Uterus (tissue), 4 donors: ENCODE results near the gene NRL. TPM values are rescaled to one million over a fixed set of nuclear protein-coding genes. Genes with fewer than 3 reads are reported as not detected.

Experiments
- DNase-seq, 2 donors: peaks; one replicate each; pipeline ENCODE4 v3.0.0-alpha.2; 2019 to 2020
- H3K27ac ChIP-seq, 2 donors: fragments of 200-600 bp; sonication (generic); 1 replicate in 1 of 2; 2 replicates in 1 of 2; pipeline ENCODE4 v1.5.1; 2016 to 2018
- H3K27me3 ChIP-seq, 2 donors: fragments of 200-600 bp; sonication (generic); one replicate each; pipeline ENCODE4 v1.5.1; 2018 to 2019; ENCODE audit warnings: control low read depth in 1 of 2
- H3K36me3 ChIP-seq, 2 donors: fragments of 200-600 bp; sonication (generic); one replicate each; pipeline ENCODE4 v1.5.1; 2019; ENCODE audit warnings: control low read depth in 1 of 2
- H3K4me1 ChIP-seq, 2 donors: fragments of 200-600 bp; sonication (generic); one replicate each; pipeline ENCODE4 v1.5.1; 2018 to 2019; ENCODE audit warnings: control low read depth in 1 of 2
- H3K4me3 ChIP-seq, 2 donors: fragments of 200-600 bp; sonication (generic); 1 replicate in 1 of 2; 2 replicates in 1 of 2; pipeline ENCODE4 v1.5.1; 2018 to 2019; ENCODE audit warnings: mild to moderate bottlenecking in 1 of 2
- H3K9me3 ChIP-seq, 2 donors: fragments of 200-600 bp; sonication (generic); one replicate each; pipeline ENCODE4 v1.5.1; 2019; ENCODE audit warnings: control low read depth in 1 of 2
- POLR2A ChIP-seq, 2 donors: fragments of 450-650 bp; IDR thresholded peaks; one replicate each; pipeline ENCODE4 v1.6.1; 2016; ENCODE audit warnings: antibody characterized with exemption in 2 of 2, mild to moderate bottlenecking in 1 of 2, moderate library complexity in 1 of 2
- intact Hi-C: fragments of 100-400 bp; cut with DNase I; formaldehyde crosslinking; loops from one replicate; pipeline ENCODE4 v1.15.1; 2023; ENCODE audit warnings: low total_unique reads
- total RNA-seq, 4 donors: library from RNA; depleted of rRNA in 3 of 4; stranded (reverse); fragments of >200 nt in 3 of 4; gene quantifications; one replicate each; pipeline versions ENCODE4 v1.1.0 to v1.2.4, GENCODE V29; 2014 to 2023
- TF ChIP-seq, protein P1 (sequence below), 4 experiments: fragments of 200-600 bp in 2 of 4; fragments of 450-650 bp in 2 of 4; sonication (generic) in 2 of 4; IDR thresholded peaks; one replicate each; pipeline ENCODE4 v1.5.1; 2016 to 2019; ENCODE audit warnings: antibody characterized with exemption in 4 of 4, mild to moderate bottlenecking in 2 of 4, moderate library complexity in 1 of 4
- donor health status: DM: yes; HTN: yes; CAD: no.

The NRL gene
- total RNA-seq, 4 donors from 2014 or later, result 1.2 to 1.8 (median 1.3) TPM; not detected in 1

DNA sequence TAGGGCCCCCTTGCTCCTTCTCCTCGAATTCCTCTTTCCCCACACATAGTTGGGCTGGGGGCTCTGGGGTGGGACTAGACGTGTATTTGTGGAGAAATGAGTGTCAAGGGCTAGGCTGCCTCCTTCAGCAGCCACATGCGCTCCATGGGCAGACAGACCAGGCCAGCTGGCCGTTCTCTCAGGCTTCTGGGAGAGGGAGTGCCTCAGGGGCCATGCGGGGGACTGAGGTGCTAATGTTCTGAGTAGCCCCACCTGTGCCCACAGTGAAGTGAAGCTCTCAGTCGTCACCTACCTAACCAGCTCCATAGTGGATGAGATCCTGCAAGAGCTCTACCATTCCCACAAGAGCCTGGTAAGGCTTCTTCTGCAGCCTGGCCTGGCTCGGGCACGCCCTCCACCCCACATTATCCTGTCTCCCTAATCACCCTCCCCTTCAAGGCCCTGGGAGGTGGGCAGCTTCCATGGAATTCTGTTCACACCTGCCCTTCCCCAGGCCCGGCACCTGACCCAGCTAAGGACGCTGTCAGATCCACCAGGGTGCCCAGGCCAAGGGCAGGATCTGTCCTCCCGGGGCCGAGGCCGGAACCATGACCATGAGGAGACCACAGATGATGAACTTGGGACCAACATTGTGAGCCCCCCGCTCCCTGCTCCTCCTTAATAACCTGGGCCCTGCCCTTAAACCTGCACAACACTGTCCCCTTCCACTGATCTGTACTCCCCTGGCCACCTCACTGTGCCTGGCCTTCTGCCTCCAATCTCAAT is 52.4 kb downstream of the NRL start:
- Histone ChIP-seq H3K4me1 (no peaks in the 10 kb centered on the region), H3K9me3 (no peaks in the 10 kb centered on the region), H3K27me3 (no peaks in the 10 kb centered on the region), H3K36me3 (no peaks in the 10 kb centered on the region), H3K27ac (no peak overlapping the region), H3K4me3 (no peak overlapping the region)
- TF ChIP-seq, protein P1, sequence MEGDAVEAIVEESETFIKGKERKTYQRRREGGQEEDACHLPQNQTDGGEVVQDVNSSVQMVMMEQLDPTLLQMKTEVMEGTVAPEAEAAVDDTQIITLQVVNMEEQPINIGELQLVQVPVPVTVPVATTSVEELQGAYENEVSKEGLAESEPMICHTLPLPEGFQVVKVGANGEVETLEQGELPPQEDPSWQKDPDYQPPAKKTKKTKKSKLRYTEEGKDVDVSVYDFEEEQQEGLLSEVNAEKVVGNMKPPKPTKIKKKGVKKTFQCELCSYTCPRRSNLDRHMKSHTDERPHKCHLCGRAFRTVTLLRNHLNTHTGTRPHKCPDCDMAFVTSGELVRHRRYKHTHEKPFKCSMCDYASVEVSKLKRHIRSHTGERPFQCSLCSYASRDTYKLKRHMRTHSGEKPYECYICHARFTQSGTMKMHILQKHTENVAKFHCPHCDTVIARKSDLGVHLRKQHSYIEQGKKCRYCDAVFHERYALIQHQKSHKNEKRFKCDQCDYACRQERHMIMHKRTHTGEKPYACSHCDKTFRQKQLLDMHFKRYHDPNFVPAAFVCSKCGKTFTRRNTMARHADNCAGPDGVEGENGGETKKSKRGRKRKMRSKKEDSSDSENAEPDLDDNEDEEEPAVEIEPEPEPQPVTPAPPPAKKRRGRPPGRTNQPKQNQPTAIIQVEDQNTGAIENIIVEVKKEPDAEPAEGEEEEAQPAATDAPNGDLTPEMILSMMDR (IDR thresholded peaks at IDR 0.05), result no peak
- TF ChIP-seq POLR2A (IDR thresholded peaks at IDR 0.05), result no peak
- peak in 1 of 2 donors; percentile 11 for DNase-seq
- intact Hi-C loops, result no loop called here

DNA sequence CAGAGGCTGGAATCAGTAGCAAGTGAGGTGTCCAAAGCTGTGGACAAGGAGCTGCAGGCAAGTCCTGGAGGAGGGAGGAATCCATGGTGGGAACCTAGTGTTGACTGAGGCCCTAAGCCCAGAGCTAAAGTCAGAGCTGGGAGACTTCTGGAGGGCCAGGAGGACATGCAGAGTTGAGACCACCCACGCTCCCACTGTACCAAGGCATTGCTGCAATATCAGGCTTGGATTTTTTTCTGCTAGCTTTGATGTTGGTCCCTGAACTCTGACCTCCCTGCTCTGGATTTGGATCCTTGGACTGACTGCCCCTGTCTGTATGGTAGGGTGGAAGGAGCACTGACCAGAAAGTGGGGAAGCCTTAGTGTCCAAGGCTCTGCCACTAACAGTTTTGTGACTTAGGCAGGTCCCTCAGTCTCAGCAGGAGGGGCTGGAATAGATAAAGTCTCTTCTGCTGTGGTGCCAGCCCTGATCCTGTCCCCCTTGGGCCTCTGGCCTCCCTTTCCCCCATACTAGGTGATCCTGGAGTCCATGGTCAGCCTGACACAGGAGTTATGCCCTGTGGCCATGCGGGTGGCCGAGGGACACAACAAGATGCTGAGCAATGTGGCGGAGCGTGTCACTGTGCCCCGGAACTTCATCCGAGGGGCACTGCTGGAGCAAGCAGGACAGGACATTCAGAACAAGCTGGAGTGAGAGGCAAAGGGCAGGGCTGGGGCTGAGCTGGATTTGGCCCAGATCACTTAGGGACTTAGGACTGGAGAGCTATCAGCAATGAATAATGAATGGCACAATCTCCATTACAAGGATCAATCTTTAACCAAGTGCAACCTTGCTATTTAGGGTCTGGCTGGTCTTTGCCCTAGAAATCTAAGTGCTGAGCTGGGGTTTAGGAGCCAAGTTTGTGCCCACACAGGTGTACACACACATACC is 53.5 kb downstream of the NRL start:
- intact Hi-C loops, result no loop called here
- no peak for DNase-seq
- Histone ChIP-seq H3K4me3 (no peak overlapping the region), H3K9me3 (no peaks in the 10 kb centered on the region), H3K4me1 (no peaks in the 10 kb centered on the region), H3K27me3 (no peaks in the 10 kb centered on the region), H3K27ac (no peak overlapping the region), H3K36me3 (no peaks in the 10 kb centered on the region)
- TF ChIP-seq, protein P1 (IDR thresholded peaks at IDR 0.05), result no peak
- TF ChIP-seq POLR2A (IDR thresholded peaks at IDR 0.05), result no peak

DNA sequence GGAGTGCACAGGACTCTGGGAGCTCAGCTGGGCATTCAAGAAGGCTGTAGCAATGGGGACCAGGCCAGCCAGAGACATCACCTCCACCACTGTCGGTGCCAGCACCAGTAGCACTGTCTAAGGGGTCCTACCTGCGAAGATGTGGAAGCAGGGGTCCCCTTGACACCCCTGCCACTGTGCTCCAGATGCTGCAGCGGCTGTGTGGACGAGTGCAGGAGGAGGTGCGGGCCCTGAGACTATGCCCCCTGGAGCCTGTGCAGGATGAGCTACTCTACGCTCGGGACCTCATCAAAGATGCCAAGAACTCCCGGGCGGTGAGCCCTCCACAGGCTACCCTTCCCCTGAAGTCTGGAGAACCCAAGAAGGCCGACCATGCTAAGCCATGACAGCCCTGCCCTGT is 54.3 kb downstream of the NRL start:
- Histone ChIP-seq H3K27me3 (no peaks in the 10 kb centered on the region), H3K36me3 (no peaks in the 10 kb centered on the region), H3K4me1 (no peaks in the 10 kb centered on the region), H3K9me3 (no peaks in the 10 kb centered on the region), H3K27ac (no peak overlapping the region), H3K4me3 (no peak overlapping the region)
- DNase-seq, result no peak
- intact Hi-C loops, result no loop called here
- no peak for TF ChIP-seq POLR2A (IDR thresholded peaks at IDR 0.05)

DNA sequence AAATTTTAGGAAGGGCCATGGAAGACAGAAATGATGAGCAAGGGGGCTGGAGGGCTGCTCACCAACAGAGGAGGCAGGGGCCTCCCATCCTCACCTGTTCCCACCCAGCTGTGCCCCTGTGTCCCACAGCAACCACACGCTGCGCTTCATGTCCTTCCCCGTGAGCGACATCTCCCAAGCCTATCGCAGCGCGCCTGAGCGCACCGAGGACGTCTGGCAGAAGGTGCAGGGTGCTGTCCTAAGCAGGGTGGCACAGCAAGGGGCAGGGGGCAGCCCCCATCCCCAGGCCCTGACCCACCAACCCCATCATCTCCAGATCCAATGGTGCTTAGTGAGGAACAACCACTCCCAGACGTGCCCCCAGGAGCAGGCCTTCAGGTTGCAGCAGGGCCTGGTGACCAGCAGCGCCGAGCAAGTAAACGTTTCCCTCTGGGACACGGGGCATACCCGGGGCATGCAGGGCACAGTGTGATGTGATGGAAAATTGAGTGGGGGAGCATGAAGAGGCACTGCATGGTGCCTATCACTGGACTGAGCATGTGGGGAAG is 54.8 kb downstream of the NRL start:
- intact Hi-C loops, result loop anchor here (5.0 kb wide), 1 partner anchor 32 kb away; the partner anchor contains the start of gene PCK2
- no peaks in the 10 kb centered on the region for H3K4me1 ChIP-seq
- no peaks in the 10 kb centered on the region for H3K36me3 ChIP-seq
- DNase-seq, result no peak
- H3K4me3 ChIP-seq, result no peak overlapping the region
- H3K27ac ChIP-seq, result no peak overlapping the region
- no peaks in the 10 kb centered on the region for H3K9me3 ChIP-seq
- TF ChIP-seq, protein P1 (IDR thresholded peaks at IDR 0.05), result no peak
- no peak for TF ChIP-seq POLR2A (IDR thresholded peaks at IDR 0.05)
- H3K27me3 ChIP-seq, result no peaks in the 10 kb centered on the region

DNA sequence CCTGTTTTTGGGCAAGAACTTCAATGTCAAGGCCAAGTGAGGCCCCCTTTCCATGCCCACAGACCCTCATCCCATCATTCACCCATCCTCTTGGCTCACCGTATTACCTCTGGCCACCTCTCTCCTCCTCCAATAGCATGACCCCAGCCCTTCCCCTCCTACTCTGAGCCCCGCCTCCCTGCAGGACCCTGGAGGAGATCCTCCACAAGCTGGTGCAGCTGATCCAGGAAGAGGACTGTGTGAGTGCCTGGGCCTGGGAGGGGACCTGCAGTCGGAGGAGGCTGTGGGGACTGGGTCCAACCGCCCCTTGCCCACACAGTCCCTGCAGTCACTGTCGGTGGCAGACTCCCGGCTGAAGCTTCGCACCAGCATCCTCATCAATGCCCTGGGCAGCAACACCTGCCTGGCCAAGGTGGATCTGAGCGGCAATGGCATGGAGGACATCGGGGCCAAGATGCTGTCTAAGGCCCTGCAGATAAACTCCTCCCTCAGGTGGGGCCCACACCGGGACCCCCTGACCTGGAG is 55.7 kb downstream of the NRL start:
- DNase-seq, result no peak

More for the DNA sequence above, 55.7 kb downstream of the NRL start:
- Histone ChIP-seq H3K27ac (no peak overlapping the region), H3K27me3 (no peaks in the 10 kb centered on the region), H3K4me3 (no peak overlapping the region), H3K9me3 (no peaks in the 10 kb centered on the region), H3K4me1 (no peaks in the 10 kb centered on the region), H3K36me3 (no peaks in the 10 kb centered on the region)
- intact Hi-C loops, result loop anchor here (5.0 kb wide), 1 partner anchor 33 kb away; the partner anchor contains the start of gene PCK2
- TF ChIP-seq, protein P1 (IDR thresholded peaks at IDR 0.05), result no peak
